ENCODE measurements around the gene PRSS57. TPM values are rescaled to one million over a fixed set of nuclear protein-coding genes. Genes with fewer than 3 reads are reported as not detected.

Gene PRSS57
- total and polyA plus RNA-seq, 2 of the 8 experiments (the other 6 are each of a cell fraction or from before 2014, with no cell fraction given) = not detected

GRCh38 chr19:640161-640558, 55.1 kb downstream of the PRSS57 start:
- WGBS, 2 experiments (ENCODE audit: extremely low coverage in 1 of 2, insufficient coverage in 1 of 2, insufficient read length in 1 of 2, insufficient replicate concordance in 2 of 2, low coverage in 1 of 2, low lambda C conversion rate in 2 of 2, missing lambda C conversion rate in 1 of 2) = 70% methylated on average over 7 of the region's 25 CpGs; no CpG with 5 or more reads in 1 of the 2 experiments
- TF ChIP-seq SIX5 (IDR thresholded peaks at IDR 0.05; ENCODE audit: low read depth, low read length) (no peak), KDM1A (IDR thresholded peaks at IDR 0.05; ENCODE audit: borderline replicate concordance, low read length) (peak; percentile 76; the same call in 1 of the 2 replicates)
- H3K79me1 ChIP-seq (ENCODE audit: low read depth, low read length) = no peaks in the 10 kb centered on the region; the same call in 1 of the 2 replicates
- no peak overlapping the region for H2BK120ac ChIP-seq (replicated peaks; ENCODE audit: low read depth, low read length)
- H2AFZ ChIP-seq (ENCODE audit: low read length) = no peak overlapping the region
- H3K79me2 ChIP-seq (ENCODE audit: control insufficient read depth in 1 of 2, insufficient read depth in 2 of 2, low read length in 2 of 2) = no peaks in the 10 kb centered on the region
- H3K9ac ChIP-seq (replicated peaks in 1 of 4; ENCODE audit: extremely low read depth in 1 of 4, low read depth in 3 of 4, low read length in 3 of 4) = no peak overlapping the region
- peaks cover 0 to 4% (median under 1%) of the 10 kb centered on the region in 4 experiments; a peak in 2 of 7 replicates for H3K4me1 ChIP-seq (replicated peaks in 1 of 4; ENCODE audit: control insufficient read depth in 3 of 4, insufficient read depth in 4 of 4, low read length in 3 of 4)
- FAIRE-seq = no peak
- no peak overlapping the region for H3K56ac ChIP-seq (replicated peaks; ENCODE audit: insufficient read length, low read depth, low read length)
- no peak overlapping the region for H2BK5ac ChIP-seq (ENCODE audit: low read depth, low read length)
- H3K4me3 ChIP-seq (ENCODE audit: extremely low read depth in 1 of 4, insufficient read depth in 2 of 4, low read depth in 3 of 4, low read length in 4 of 4) = peak overlapping the region; percentile 28 to 57 (median 36); a peak in 7 of 8 replicates
- no peak for DNase-seq (ENCODE audit: low read depth in 1 of 2, low spot score in 2 of 2)
- H3K4ac ChIP-seq (replicated peaks; ENCODE audit: insufficient read length, low read depth, low read length) = no peak overlapping the region
- H4K8ac ChIP-seq (ENCODE audit: extremely low read depth, insufficient read depth, low read length) = peak overlapping the region; percentile 25
- peaks cover 0 to 23% (median 11%) of the 10 kb centered on the region in 4 experiments; a peak in 5 of 7 replicates for H3K27me3 ChIP-seq (replicated peaks in 1 of 4; ENCODE audit: control insufficient read depth in 3 of 4, extremely low read depth in 1 of 4, insufficient read depth in 3 of 4, low read length in 3 of 4)
- no peak overlapping the region for H3K14ac ChIP-seq (ENCODE audit: insufficient read length)
- H3K18ac ChIP-seq (ENCODE audit: extremely low read depth, low read length) = no peak overlapping the region
- CTCF ChIA-PET (ENCODE audit: partially characterized antibody) = interaction anchor here (0.6 kb wide), 1 partner anchor 12 kb away, joined by 3 read pairs; no protein-coding TSS in a partner anchor
- H3K27ac ChIP-seq (ENCODE audit: low read depth, low read length) = no peak overlapping the region
- H3K9me3 ChIP-seq (ENCODE audit: insufficient read depth in 2 of 2, low read depth in 1 of 2, low read length in 1 of 2) = no peaks in the 10 kb centered on the region
- H2BK20ac ChIP-seq (ENCODE audit: low read length) = no peak overlapping the region
- POLR2A ChIA-PET (ENCODE audit: partially characterized antibody) = interaction anchor here (1.3 kb wide), 1 partner anchor 10 kb away, joined by 4 read pairs; no protein-coding TSS in a partner anchor
- no peak overlapping the region for H2BK15ac ChIP-seq (ENCODE audit: low read length)
- no peak overlapping the region for H4K91ac ChIP-seq (replicated peaks; ENCODE audit: insufficient read length, low read length)
- no peak overlapping the region for H3K23ac ChIP-seq (ENCODE audit: insufficient read length)
- H4K5ac ChIP-seq (ENCODE audit: insufficient read length, low read depth, low read length) = no peak overlapping the region
- H3K36me3 ChIP-seq (ENCODE audit: control insufficient read depth in 2 of 4, insufficient read depth in 4 of 4, low read length in 3 of 4) = peaks cover 0 to 7% (median 0%) of the 10 kb centered on the region in 4 experiments; a peak in 1 of 8 replicates
- peaks cover 5% of the 10 kb centered on the region; the same call in 1 of the 2 replicates for H3K23me2 ChIP-seq (ENCODE audit: low read depth, low read length)
- no peak overlapping the region for H2BK12ac ChIP-seq (ENCODE audit: low read depth, low read length)
- peak overlapping the region; percentile 51 to 64 for H3K4me2 ChIP-seq (ENCODE audit: insufficient read depth in 1 of 2, low read depth in 2 of 2, low read length in 2 of 2)
- peaks cover 5% of the 10 kb centered on the region in 2 experiments for H4K20me1 ChIP-seq (replicated peaks in 1 of 2; ENCODE audit: control insufficient read depth in 1 of 2, insufficient read depth in 2 of 2, low read length in 2 of 2)
- no peak overlapping the region for H2AK5ac ChIP-seq (ENCODE audit: low read depth, low read length)

All from H1 (cell line).